ENCODE data around the gene RPP21.
A peak's percentile ranks its signal among the peaks of the same experiment; 100 is the strongest.

The RPP21 gene

DNA sequence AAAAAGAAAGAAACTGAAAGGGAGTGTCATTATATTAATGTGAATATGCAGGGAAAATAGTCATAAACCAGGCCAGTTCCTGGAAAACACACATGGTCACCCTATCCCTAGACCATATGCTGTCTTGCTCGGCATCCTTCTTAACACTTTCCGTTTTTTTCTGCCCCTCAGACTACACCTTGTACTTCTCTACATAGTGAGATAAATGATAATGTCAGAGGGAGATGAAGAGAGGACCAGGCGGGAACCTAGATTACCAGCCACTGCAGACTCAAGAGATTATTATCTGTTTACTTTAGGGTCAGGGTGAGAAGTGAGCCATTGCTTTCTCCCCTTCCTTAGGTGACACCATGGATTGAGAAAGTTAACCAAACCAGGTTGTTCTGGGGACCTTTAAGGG, 3.7 kb upstream of the RPP21 start:
- Histone ChIP-seq H3K27me3 (ENCODE audit: insufficient read depth, poor library complexity, severe bottlenecking) (no peaks in the 10 kb centered on the region), H3K27ac (ENCODE audit: poor library complexity, severe bottlenecking) (no peak overlapping the region), H3K4me1 (ENCODE audit: insufficient read depth, poor library complexity, severe bottlenecking) (no peaks in the 10 kb centered on the region), H3K4me3 (ENCODE audit: severe bottlenecking) (no peak overlapping the region), H3K36me3 (ENCODE audit: low read depth) (peaks cover 32% of the 10 kb centered on the region), H3K9me3 (ENCODE audit: severe bottlenecking) (no peaks in the 10 kb centered on the region)
- no peak for ATAC-seq (ENCODE audit: low read depth)
- TF ChIP-seq, protein P1, sequence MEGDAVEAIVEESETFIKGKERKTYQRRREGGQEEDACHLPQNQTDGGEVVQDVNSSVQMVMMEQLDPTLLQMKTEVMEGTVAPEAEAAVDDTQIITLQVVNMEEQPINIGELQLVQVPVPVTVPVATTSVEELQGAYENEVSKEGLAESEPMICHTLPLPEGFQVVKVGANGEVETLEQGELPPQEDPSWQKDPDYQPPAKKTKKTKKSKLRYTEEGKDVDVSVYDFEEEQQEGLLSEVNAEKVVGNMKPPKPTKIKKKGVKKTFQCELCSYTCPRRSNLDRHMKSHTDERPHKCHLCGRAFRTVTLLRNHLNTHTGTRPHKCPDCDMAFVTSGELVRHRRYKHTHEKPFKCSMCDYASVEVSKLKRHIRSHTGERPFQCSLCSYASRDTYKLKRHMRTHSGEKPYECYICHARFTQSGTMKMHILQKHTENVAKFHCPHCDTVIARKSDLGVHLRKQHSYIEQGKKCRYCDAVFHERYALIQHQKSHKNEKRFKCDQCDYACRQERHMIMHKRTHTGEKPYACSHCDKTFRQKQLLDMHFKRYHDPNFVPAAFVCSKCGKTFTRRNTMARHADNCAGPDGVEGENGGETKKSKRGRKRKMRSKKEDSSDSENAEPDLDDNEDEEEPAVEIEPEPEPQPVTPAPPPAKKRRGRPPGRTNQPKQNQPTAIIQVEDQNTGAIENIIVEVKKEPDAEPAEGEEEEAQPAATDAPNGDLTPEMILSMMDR (IDR thresholded peaks at IDR 0.05; ENCODE audit: poor library complexity, severe bottlenecking): no peak
- DNase-seq (ENCODE audit: low spot score): no peak

DNA sequence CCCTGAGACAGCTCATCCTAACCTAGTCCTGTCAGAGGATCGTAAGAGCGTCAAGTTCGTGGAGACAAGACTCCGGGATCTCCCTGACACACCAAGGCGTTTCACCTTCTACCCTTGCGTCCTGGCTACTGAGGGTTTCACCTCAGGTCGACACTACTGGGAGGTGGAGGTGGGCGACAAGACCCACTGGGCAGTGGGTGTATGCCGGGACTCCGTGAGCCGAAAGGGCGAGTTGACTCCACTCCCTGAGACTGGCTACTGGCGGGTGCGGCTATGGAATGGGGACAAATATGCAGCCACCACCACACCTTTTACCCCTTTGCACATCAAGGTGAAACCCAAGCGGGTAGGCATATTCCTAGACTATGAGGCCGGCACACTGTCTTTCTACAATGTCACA, 3.2 kb upstream of the RPP21 start:
- Histone ChIP-seq H3K27me3 (ENCODE audit: insufficient read depth, poor library complexity, severe bottlenecking) (no peaks in the 10 kb centered on the region), H3K36me3 (ENCODE audit: low read depth) (peaks cover 32% of the 10 kb centered on the region), H3K27ac (ENCODE audit: poor library complexity, severe bottlenecking) (no peak overlapping the region), H3K9me3 (ENCODE audit: severe bottlenecking) (no peaks in the 10 kb centered on the region), H3K4me3 (ENCODE audit: severe bottlenecking) (no peak overlapping the region), H3K4me1 (ENCODE audit: insufficient read depth, poor library complexity, severe bottlenecking) (no peaks in the 10 kb centered on the region)
- ATAC-seq (ENCODE audit: low read depth) (no peak), DNase-seq (ENCODE audit: low spot score) (no peak)
- TF ChIP-seq, protein P1 (IDR thresholded peaks at IDR 0.05; ENCODE audit: poor library complexity, severe bottlenecking): no peak

GRCh38 chr6:30344191-30344867, 627 bp upstream of the RPP21 start:
- ATAC-seq (ENCODE audit: low read depth): no peak
- H3K4me3 ChIP-seq (ENCODE audit: severe bottlenecking): peak overlapping the region; percentile 96
- H3K9me3 ChIP-seq (ENCODE audit: severe bottlenecking): no peaks in the 10 kb centered on the region

GRCh38 chr6:30345852-30346251, 896 bp downstream of the RPP21 start:
- Histone ChIP-seq H3K4me3 (ENCODE audit: severe bottlenecking) (peak overlapping the region; percentile 96), H3K27ac (ENCODE audit: poor library complexity, severe bottlenecking) (peak overlapping the region; percentile 24), H3K4me1 (ENCODE audit: insufficient read depth, poor library complexity, severe bottlenecking) (no peaks in the 10 kb centered on the region), H3K9me3 (ENCODE audit: severe bottlenecking) (no peaks in the 10 kb centered on the region), H3K27me3 (ENCODE audit: insufficient read depth, poor library complexity, severe bottlenecking) (no peaks in the 10 kb centered on the region), H3K36me3 (ENCODE audit: low read depth) (peaks cover 14% of the 10 kb centered on the region; the same call in 1 of the 2 replicates)
- DNase-seq (ENCODE audit: low spot score) (no peak), ATAC-seq (ENCODE audit: low read depth) (no peak)
- TF ChIP-seq, protein P1 (IDR thresholded peaks at IDR 0.05; ENCODE audit: poor library complexity, severe bottlenecking): no peak

More at GRCh38 chr6:30344191-30344867, 627 bp upstream of the RPP21 start:
- Histone ChIP-seq H3K36me3 (ENCODE audit: low read depth) (peaks cover 19% of the 10 kb centered on the region), H3K27ac (ENCODE audit: poor library complexity, severe bottlenecking) (no peak overlapping the region), H3K27me3 (ENCODE audit: insufficient read depth, poor library complexity, severe bottlenecking) (no peaks in the 10 kb centered on the region), H3K4me1 (ENCODE audit: insufficient read depth, poor library complexity, severe bottlenecking) (no peaks in the 10 kb centered on the region)
- DNase-seq (ENCODE audit: low spot score): no peak
- TF ChIP-seq, protein P1 (IDR thresholded peaks at IDR 0.05; ENCODE audit: poor library complexity, severe bottlenecking): no peak

DNA sequence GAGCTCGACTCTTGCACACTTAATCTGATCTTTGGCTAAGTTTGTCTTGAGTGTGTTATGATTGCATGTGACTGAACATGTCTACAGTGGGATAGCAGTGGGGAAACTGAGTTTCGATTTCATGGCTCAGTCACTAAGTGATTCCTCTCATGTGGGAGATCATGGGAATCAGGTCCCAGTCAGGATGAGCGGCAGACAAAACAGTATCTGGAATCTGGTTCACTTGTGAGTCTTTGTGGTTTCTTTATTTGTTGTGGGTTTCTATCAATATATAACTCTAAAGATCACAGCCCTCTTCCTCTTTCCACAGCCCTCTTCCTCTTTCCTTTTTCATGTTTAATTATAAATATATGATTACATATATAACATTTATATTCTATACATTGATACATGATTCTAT, 4.0 kb downstream of the RPP21 start:
- H3K27me3 ChIP-seq (ENCODE audit: insufficient read depth, poor library complexity, severe bottlenecking): no peaks in the 10 kb centered on the region
- H3K27ac ChIP-seq (ENCODE audit: poor library complexity, severe bottlenecking): no peak overlapping the region
- no peaks in the 10 kb centered on the region for H3K4me1 ChIP-seq (ENCODE audit: insufficient read depth, poor library complexity, severe bottlenecking)
- DNase-seq (ENCODE audit: low spot score) (no peak), ATAC-seq (ENCODE audit: low read depth) (no peak)
- no peaks in the 10 kb centered on the region for H3K9me3 ChIP-seq (ENCODE audit: severe bottlenecking)
- no peak overlapping the region for H3K4me3 ChIP-seq (ENCODE audit: severe bottlenecking)
- peaks cover 14% of the 10 kb centered on the region; the same call in 1 of the 2 replicates for H3K36me3 ChIP-seq (ENCODE audit: low read depth)
- TF ChIP-seq, protein P1 (IDR thresholded peaks at IDR 0.05; ENCODE audit: poor library complexity, severe bottlenecking): no peak
